Activated T-helper 1 cell treated with Interleukin-2 at 50 U/mL for 16 hours (primary cell): Measurements from ENCODE around the gene GAB2.
"Not testable (repeated sequence)": the region's sequence is repeated elsewhere in the genome, so short reads cannot be mapped to it uniquely, and the experiment has no call there.

ENCODE experiments used
- DNase-seq: peaks from one replicate; pipeline ENCODE4 v3.0.0-alpha.2; 2020; ENCODE audit warnings: low read depth

The GAB2 gene

GRCh38 chr11:78277314-78277994 is 140.2 kb downstream of the GAB2 start:
- no peak for DNase-seq

GRCh38 chr11:78276311-78276710 is 141.3 kb downstream of the GAB2 start:
- DNase-seq = no peak

GRCh38 chr11:78274739-78275138 is 142.9 kb downstream of the GAB2 start:
- no peak for DNase-seq

- DNase-seq = not testable (repeated sequence)
Observed at GRCh38 chr11:78272625-78273269, 144.9 kb downstream of the GAB2 start.

- not testable (repeated sequence) for DNase-seq
Observed at GRCh38 chr11:78271801-78272200, 145.8 kb downstream of the GAB2 start.

- DNase-seq = no peak
Observed at GRCh38 chr11:78270971-78271370, 146.6 kb downstream of the GAB2 start.

- DNase-seq = no peak
Observed at GRCh38 chr11:78269806-78270205, 147.8 kb downstream of the GAB2 start.

GRCh38 chr11:78268591-78269410 is 148.8 kb downstream of the GAB2 start:
- no peak for DNase-seq

GRCh38 chr11:78266451-78266850 is 151.2 kb downstream of the GAB2 start:
- no peak for DNase-seq

GRCh38 chr11:78265326-78265725 is 152.3 kb downstream of the GAB2 start:
- DNase-seq = no peak

- no peak for DNase-seq
Observed at GRCh38 chr11:78262691-78263090, 154.9 kb downstream of the GAB2 start.

- DNase-seq = no peak
Observed at GRCh38 chr11:78262238-78262637, 155.4 kb downstream of the GAB2 start.

- DNase-seq = no peak
Observed at GRCh38 chr11:78261828-78262227, 155.8 kb downstream of the GAB2 start.

- no peak for DNase-seq
Observed at GRCh38 chr11:78261367-78261766, 156.3 kb downstream of the GAB2 start.

GRCh38 chr11:78259777-78260487 is 157.7 kb downstream of the GAB2 start:
- no peak for DNase-seq

- DNase-seq = no peak
Observed at GRCh38 chr11:78257654-78258053, 160.0 kb downstream of the GAB2 start.

- DNase-seq = no peak
Observed at GRCh38 chr11:78256962-78257361, 160.7 kb downstream of the GAB2 start.

- no peak for DNase-seq
Observed at GRCh38 chr11:78255919-78256318, 161.7 kb downstream of the GAB2 start.

GRCh38 chr11:78254268-78254667 is 163.4 kb downstream of the GAB2 start:
- no peak for DNase-seq

GRCh38 chr11:78253797-78254196 is 163.8 kb downstream of the GAB2 start:
- no peak for DNase-seq

GRCh38 chr11:78251083-78251775 is 166.4 kb downstream of the GAB2 start:
- no peak for DNase-seq

GRCh38 chr11:78250099-78250498 is 167.5 kb downstream of the GAB2 start:
- DNase-seq = no peak
